ENCODE data around the gene ARID3B. TPM values are rescaled to one million over a fixed set of nuclear protein-coding genes. Genes with fewer than 3 reads are reported as not detected.

The ARID3B gene
- total RNA-seq, 3 donors from 2014 or later, result 5.2 to 6.0 (median 5.9) TPM

- Histone ChIP-seq H3K9me3 (no peaks in the 10 kb centered on the region), H3K27me3 (no peaks in the 10 kb centered on the region), H3K4me1 (no peaks in the 10 kb centered on the region), H3K36me3 (no peaks in the 10 kb centered on the region), H3K27ac (no peak overlapping the region), H3K4me3 (no peak overlapping the region)
- intact Hi-C loops (cut with DNase I; ENCODE audit: low total_unique reads), result no loop called here
- DNase-seq (ENCODE audit: low spot score in 2 of 2), result no peak
- TF ChIP-seq POLR2A (IDR thresholded peaks at IDR 0.05) (no peak), CTCF (IDR thresholded peaks at IDR 0.05) (no peak), POLR2AphosphoS5 (IDR thresholded peaks at IDR 0.05) (no peak)
Observed at GRCh38 chr15:74523982-74524381, 17.0 kb upstream of the ARID3B start.

GRCh38 chr15:74525309-74525708, 15.7 kb upstream of the ARID3B start:
- DNase-seq (ENCODE audit: low spot score in 2 of 2), result no peak
- Histone ChIP-seq H3K4me3 (no peak overlapping the region), H3K9me3 (no peaks in the 10 kb centered on the region), H3K4me1 (no peaks in the 10 kb centered on the region), H3K36me3 (no peaks in the 10 kb centered on the region), H3K27ac (no peak overlapping the region), H3K27me3 (no peaks in the 10 kb centered on the region)
- TF ChIP-seq POLR2AphosphoS5 (IDR thresholded peaks at IDR 0.05), result no peak
- no peak for TF ChIP-seq CTCF (IDR thresholded peaks at IDR 0.05)
- TF ChIP-seq POLR2A (IDR thresholded peaks at IDR 0.05), result no peak
- intact Hi-C loops (cut with DNase I; ENCODE audit: low total_unique reads), result no loop called here

GRCh38 chr15:74525945-74526344, 15.1 kb upstream of the ARID3B start:
- H3K4me1 ChIP-seq, result no peaks in the 10 kb centered on the region
- DNase-seq (ENCODE audit: low spot score in 2 of 2), result no peak
- no peak overlapping the region for H3K4me3 ChIP-seq
- H3K36me3 ChIP-seq, result no peaks in the 10 kb centered on the region
- intact Hi-C loops (cut with DNase I; ENCODE audit: low total_unique reads), result no loop called here
- TF ChIP-seq POLR2A (IDR thresholded peaks at IDR 0.05) (no peak), POLR2AphosphoS5 (IDR thresholded peaks at IDR 0.05) (no peak), CTCF (IDR thresholded peaks at IDR 0.05) (no peak)
- no peaks in the 10 kb centered on the region for H3K9me3 ChIP-seq
- no peaks in the 10 kb centered on the region for H3K27me3 ChIP-seq
- no peak overlapping the region for H3K27ac ChIP-seq

GRCh38 chr15:74528876-74529275, 12.1 kb upstream of the ARID3B start:
- H3K27ac ChIP-seq, result no peak overlapping the region
- intact Hi-C loops (cut with DNase I; ENCODE audit: low total_unique reads), result no loop called here

GRCh38 chr15:74529921-74530320, 11.1 kb upstream of the ARID3B start:
- intact Hi-C loops (cut with DNase I; ENCODE audit: low total_unique reads), result loop anchor here (10.0 kb wide), 1 partner anchor 1515 kb away; no protein-coding TSS in a partner anchor
- Histone ChIP-seq H3K36me3 (no peaks in the 10 kb centered on the region), H3K9me3 (no peaks in the 10 kb centered on the region), H3K27me3 (no peaks in the 10 kb centered on the region), H3K4me3 (no peak overlapping the region), H3K4me1 (no peaks in the 10 kb centered on the region), H3K27ac (no peak overlapping the region)
- DNase-seq (ENCODE audit: low spot score in 2 of 2), result no peak
- no peak for TF ChIP-seq CTCF (IDR thresholded peaks at IDR 0.05)
- no peak for TF ChIP-seq POLR2A (IDR thresholded peaks at IDR 0.05)
- TF ChIP-seq POLR2AphosphoS5 (IDR thresholded peaks at IDR 0.05), result no peak

More at GRCh38 chr15:74528876-74529275, 12.1 kb upstream of the ARID3B start:
- no peak for DNase-seq (ENCODE audit: low spot score in 2 of 2)
- Histone ChIP-seq H3K36me3 (no peaks in the 10 kb centered on the region), H3K4me3 (no peak overlapping the region), H3K4me1 (no peaks in the 10 kb centered on the region), H3K27me3 (no peaks in the 10 kb centered on the region), H3K9me3 (no peaks in the 10 kb centered on the region)
- TF ChIP-seq POLR2A (IDR thresholded peaks at IDR 0.05), result no peak
- no peak for TF ChIP-seq CTCF (IDR thresholded peaks at IDR 0.05)
- no peak for TF ChIP-seq POLR2AphosphoS5 (IDR thresholded peaks at IDR 0.05)

All from breast epithelium (tissue), 4 donors.